ENCODE data around the gene ZNF84.

Gene ZNF84

GRCh38 chr12:133037207-133038005, at the start of gene ZNF84:
ZNF84 (plus strand) TSS chr12:133037509; CDS start chr12:133041468, 3,959 bp downstream.
- peak; percentile 97 for DNase-seq

- no peak for DNase-seq
Observed at GRCh38 chr12:132998741-132999140, 38.6 kb upstream of the ZNF84 start.

GRCh38 chr12:133010657-133011297, 26.5 kb upstream of the ZNF84 start:
- no peak for DNase-seq

- DNase-seq: no peak
Observed at GRCh38 chr12:133023566-133023965, 13.7 kb upstream of the ZNF84 start.

GRCh38 chr12:133026996-133027395, 10.3 kb upstream of the ZNF84 start:
- no peak for DNase-seq

- DNase-seq: peak; percentile 39
Observed at GRCh38 chr12:133038118-133038709, 905 bp downstream of the ZNF84 start.

GRCh38 chr12:133046698-133047097, 9.4 kb downstream of the ZNF84 start:
- no peak for DNase-seq

GRCh38 chr12:133057446-133057845, 20.1 kb downstream of the ZNF84 start:
- DNase-seq: no peak

- no peak for DNase-seq
Observed at GRCh38 chr12:133058203-133059113, 21.1 kb downstream of the ZNF84 start.

GRCh38 chr12:133061954-133062353, 24.6 kb downstream of the ZNF84 start:
- no peak for DNase-seq

- DNase-seq: no peak
Observed at GRCh38 chr12:133063556-133063955, 26.2 kb downstream of the ZNF84 start.

GRCh38 chr12:133073836-133074235, 36.5 kb downstream of the ZNF84 start:
- no peak for DNase-seq

- peak; percentile 98 for DNase-seq
Observed at GRCh38 chr12:133080026-133080367, 42.7 kb downstream of the ZNF84 start.

GRCh38 chr12:133080368-133081158, 43.3 kb downstream of the ZNF84 start, which contains the start of gene ZNF140:
ZNF140 (plus strand) TSS chr12:133080923; CDS start chr12:133081321, 398 bp downstream.
- peak; percentile 98 for DNase-seq

- peak; percentile 52 for DNase-seq
Observed at GRCh38 chr12:133081159-133081780, 44.0 kb downstream of the ZNF84 start.

- no peak for DNase-seq
Observed at GRCh38 chr12:133083345-133083744, 46.0 kb downstream of the ZNF84 start.

GRCh38 chr12:133105620-133106019, 68.3 kb downstream of the ZNF84 start:
- DNase-seq: no peak

- no peak for DNase-seq
Observed at GRCh38 chr12:133106253-133106652, 68.9 kb downstream of the ZNF84 start.

GRCh38 chr12:133107121-133107520, 69.8 kb downstream of the ZNF84 start:
- DNase-seq: no peak

- DNase-seq: no peak
Observed at GRCh38 chr12:133108150-133108549, 70.8 kb downstream of the ZNF84 start.

Data from DMS79 treated with DMSO at 0.1 percent for 48 hours (cell line).